Stimulated activated CD8-positive, alpha-beta memory T cell treated with anti-CD3 and anti-CD28 coated beads, Interleukin-12 subunit alpha, Interleukin-12 subunit beta, amount 100 ng/mL, for 1 hour (primary cell): ENCODE data around the gene EPHA2.
"Not testable (repeated sequence)": the region's sequence is repeated elsewhere in the genome, so short reads cannot be mapped to it uniquely, and the experiment has no call there.

Experiments
- DNase-seq: peaks from one replicate; pipeline ENCODE4 v3.0.0-alpha.2; 2020; ENCODE audit warnings: low read depth

The EPHA2 gene

GRCh38 chr1:16155537-16156410, at the start of gene EPHA2:
TSS of gene EPHA2 (minus strand) at chr1:16156069. CDS start at chr1:16155932, 137 bp downstream.
- DNase-seq, result no peak

- DNase-seq, result no peak
Observed at GRCh38 chr1:16205334-16205671, 49.4 kb upstream of the EPHA2 start.

GRCh38 chr1:16204634-16205333, 48.9 kb upstream of the EPHA2 start:
- DNase-seq, result no peak

GRCh38 chr1:16204216-16204615, 48.3 kb upstream of the EPHA2 start:
- no peak for DNase-seq

GRCh38 chr1:16203550-16203949, 47.7 kb upstream of the EPHA2 start:
- no peak for DNase-seq

- no peak for DNase-seq
Observed at GRCh38 chr1:16202281-16203210, 46.7 kb upstream of the EPHA2 start.

GRCh38 chr1:16199700-16200099, 43.8 kb upstream of the EPHA2 start:
- DNase-seq, result no peak

GRCh38 chr1:16199157-16199501, 43.3 kb upstream of the EPHA2 start:
- DNase-seq, result no peak

- DNase-seq, result no peak
Observed at GRCh38 chr1:16198444-16199156, 42.7 kb upstream of the EPHA2 start.

- no peak for DNase-seq
Observed at GRCh38 chr1:16196874-16197273, 41.0 kb upstream of the EPHA2 start.

GRCh38 chr1:16196139-16196538, 40.3 kb upstream of the EPHA2 start:
- DNase-seq, result not testable (repeated sequence)

- DNase-seq, result no peak
Observed at GRCh38 chr1:16195518-16195905, 39.6 kb upstream of the EPHA2 start.

- DNase-seq, result no peak
Observed at GRCh38 chr1:16191916-16192546, 36.2 kb upstream of the EPHA2 start.

- no peak for DNase-seq
Observed at GRCh38 chr1:16191309-16191708, 35.4 kb upstream of the EPHA2 start.

GRCh38 chr1:16189921-16190621, 34.2 kb upstream of the EPHA2 start:
- DNase-seq, result no peak

GRCh38 chr1:16189003-16189402, 33.1 kb upstream of the EPHA2 start:
- DNase-seq, result no peak

GRCh38 chr1:16187748-16188401, 32.0 kb upstream of the EPHA2 start:
- DNase-seq, result peak; percentile 60

- no peak for DNase-seq
Observed at GRCh38 chr1:16186655-16187235, 30.9 kb upstream of the EPHA2 start.

GRCh38 chr1:16184557-16185303, 28.9 kb upstream of the EPHA2 start:
- no peak for DNase-seq
